GM12865 (cell line): Measurements from ENCODE around the gene ST7.

Experiments
- DNase-seq: peaks from one replicate; pipeline ENCODE4 v3.0.0; 2010; ENCODE audit warnings: low read depth
- H3K4me3 ChIP-seq: 2 replicates; pipeline ENCODE4 v1.5.1; 2011; ENCODE audit warnings: mild to moderate bottlenecking, low read depth, low read length, control low read depth
- TF ChIP-seq, protein P1 (sequence below): IDR thresholded peaks from 2 replicates; pipeline ENCODE4 v1.5.1; 2011; ENCODE audit warnings: low read length, control low read depth, low read depth, inconsistent platforms; ENCODE audit not compliant: insufficient read depth; ENCODE audit errors: missing control alignments

Gene ST7

DNA sequence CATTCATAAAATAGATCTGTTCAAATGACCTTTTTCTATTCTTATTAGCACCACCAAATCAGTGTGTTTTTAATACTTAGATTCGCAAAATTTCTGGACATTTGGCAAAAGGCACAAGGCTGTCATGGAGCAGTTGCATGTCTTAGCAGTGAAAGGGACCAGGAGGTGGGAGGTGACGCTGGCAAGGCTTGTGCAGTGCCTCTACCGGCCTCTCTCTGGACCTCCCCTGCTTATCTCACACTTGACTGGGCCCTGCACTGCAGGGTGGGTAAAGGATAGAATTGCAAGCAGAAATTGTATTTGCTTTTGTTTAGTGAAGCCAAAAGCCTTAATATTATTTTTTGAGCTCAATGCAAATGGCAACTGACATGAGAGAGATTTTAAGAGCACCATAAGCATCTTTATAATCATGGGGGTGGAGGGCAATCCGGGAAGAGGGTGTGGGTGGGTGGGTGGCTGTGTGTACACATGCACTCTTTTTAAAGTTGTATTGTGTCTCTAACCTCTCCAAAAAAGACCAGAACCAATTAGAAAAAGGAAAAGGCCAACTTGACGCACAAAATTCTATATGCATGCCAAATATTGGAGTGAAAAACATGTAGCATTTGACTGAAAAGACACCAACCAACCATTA is 263.3 kb downstream of the ST7 start:
- TF ChIP-seq, protein P1, sequence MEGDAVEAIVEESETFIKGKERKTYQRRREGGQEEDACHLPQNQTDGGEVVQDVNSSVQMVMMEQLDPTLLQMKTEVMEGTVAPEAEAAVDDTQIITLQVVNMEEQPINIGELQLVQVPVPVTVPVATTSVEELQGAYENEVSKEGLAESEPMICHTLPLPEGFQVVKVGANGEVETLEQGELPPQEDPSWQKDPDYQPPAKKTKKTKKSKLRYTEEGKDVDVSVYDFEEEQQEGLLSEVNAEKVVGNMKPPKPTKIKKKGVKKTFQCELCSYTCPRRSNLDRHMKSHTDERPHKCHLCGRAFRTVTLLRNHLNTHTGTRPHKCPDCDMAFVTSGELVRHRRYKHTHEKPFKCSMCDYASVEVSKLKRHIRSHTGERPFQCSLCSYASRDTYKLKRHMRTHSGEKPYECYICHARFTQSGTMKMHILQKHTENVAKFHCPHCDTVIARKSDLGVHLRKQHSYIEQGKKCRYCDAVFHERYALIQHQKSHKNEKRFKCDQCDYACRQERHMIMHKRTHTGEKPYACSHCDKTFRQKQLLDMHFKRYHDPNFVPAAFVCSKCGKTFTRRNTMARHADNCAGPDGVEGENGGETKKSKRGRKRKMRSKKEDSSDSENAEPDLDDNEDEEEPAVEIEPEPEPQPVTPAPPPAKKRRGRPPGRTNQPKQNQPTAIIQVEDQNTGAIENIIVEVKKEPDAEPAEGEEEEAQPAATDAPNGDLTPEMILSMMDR: no peak
- no peak for DNase-seq
- H3K4me3 ChIP-seq: no peak overlapping the region

DNA sequence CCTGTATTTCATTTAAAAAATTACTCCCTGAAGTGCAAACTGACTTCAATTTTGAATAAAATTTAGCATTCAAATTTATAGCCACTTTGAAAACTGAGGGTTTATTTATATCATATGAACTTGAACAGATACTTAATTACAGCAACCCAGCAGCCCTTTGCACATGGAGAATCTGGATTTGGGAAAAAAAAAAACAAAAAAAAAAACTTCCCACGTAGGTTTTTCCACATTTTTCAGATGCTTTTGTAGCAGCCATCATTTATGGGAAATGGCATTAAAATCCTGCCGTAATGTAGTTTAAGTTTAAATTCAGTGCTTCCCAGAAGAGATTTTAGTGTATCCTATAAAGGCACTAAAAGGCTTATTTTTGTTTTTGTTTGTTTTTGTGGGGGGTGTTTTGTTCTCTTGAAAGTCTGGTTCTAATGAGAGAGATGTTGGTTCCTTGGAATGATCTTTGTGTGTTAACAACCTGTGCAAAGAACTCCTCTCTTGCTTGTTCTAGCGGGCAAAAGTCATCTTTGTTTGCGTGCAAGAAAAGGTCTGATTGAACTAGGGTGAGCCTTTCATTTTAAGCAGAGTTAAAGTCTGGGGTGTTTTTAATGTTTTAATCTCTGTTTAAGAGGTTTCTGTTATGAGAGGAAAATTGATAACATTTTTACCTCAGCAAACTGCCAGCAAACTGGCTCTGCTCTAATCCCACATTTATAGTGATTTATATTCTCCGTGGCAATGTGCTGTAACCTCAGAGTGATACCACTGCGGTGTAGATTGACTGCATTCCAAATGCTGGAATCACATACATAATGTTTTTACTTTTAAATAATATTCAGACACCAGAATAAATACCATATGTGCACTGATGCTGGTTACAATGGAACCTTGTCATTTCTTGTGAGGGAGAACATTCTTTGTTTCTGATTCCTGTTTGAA is 264.1 kb downstream of the ST7 start:
- no peak overlapping the region for H3K4me3 ChIP-seq
- DNase-seq: no peak
- TF ChIP-seq, protein P1: no peak

DNA sequence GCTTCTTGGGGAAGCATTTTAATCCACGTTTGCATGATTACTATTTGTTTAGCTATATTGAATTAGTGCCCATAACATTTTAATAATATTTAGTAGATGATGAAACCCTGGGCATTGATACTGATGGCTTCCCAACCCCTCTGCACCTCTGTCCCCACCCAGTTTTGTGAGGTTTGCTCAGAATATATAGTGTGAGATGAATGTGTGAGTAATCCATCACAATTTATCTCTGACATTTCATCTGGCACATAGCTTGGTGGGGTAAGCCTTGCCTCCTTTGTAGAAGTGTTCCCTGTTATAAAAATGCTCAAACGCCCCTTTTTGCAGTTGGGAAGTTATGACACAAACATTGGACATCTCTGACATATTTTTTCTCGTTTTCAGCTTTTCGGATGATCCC is 265.4 kb downstream of the ST7 start:
- TF ChIP-seq, protein P1: no peak
- no peak for DNase-seq
- H3K4me3 ChIP-seq: no peak overlapping the region

DNA sequence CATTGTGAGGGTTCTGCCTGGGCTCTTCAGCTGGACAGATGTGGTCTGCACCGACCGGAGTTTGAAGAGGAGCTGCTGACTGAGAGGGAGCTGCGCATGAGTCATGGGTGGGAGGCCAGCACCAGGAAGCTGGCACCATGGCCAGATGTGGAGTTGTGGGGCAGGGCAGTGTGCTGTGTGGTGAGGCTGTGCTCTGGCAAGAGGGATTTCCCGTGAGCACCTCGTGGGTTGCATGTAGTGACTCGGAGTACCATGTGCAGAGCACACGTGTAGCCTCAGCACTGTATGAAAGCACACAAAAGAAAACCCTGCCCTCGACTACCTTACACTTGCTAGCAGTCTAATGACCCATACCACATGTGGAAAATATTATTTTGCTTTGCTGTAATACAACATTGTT is 266.2 kb downstream of the ST7 start:
- TF ChIP-seq, protein P1: no peak
- no peak overlapping the region for H3K4me3 ChIP-seq
- DNase-seq: no peak

DNA sequence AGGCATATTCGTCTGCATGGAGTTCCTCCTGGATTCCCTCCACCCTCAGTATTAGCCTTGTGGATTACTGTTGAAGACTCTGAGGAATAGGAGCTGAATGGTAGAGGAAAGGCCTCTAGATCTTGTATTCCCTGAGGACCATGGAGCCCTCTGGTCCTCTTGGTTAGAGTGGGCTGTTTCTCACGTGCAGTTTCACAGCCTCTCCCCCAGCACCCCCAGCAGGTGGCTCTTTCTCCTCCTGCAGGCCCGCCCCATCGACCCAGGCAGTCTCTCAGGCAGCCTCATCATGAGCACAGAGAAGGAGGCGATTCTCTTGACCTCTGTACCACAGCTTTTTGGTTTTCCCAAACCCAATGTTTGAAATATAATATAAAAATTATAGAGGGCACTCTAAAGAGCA is 267.5 kb downstream of the ST7 start:
- no peak for DNase-seq
- TF ChIP-seq, protein P1: no peak
- no peak overlapping the region for H3K4me3 ChIP-seq

DNA sequence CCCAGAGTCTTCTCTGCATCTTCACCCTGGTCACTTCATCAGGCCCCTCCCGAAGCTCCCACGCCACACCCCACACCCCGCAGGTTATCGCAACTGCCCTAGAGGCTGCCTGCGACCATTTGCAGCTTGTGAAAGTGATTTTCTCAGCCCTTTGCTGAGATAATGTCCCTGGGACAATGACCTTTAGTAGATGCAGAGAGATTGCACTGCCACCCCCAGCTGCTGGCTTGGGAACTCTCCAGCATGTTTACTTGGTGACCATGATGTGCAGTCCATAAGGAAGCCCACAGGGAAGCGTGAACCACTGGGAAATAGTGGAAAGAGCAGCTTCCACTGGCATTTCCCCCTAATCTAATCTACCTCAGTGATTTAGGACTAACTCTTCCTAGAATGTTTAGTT is 272.2 kb downstream of the ST7 start:
- H3K4me3 ChIP-seq: no peak overlapping the region
- DNase-seq: no peak
- TF ChIP-seq, protein P1: no peak
